Measurements from ENCODE around the gene CAV3. TPM values are rescaled to one million over a fixed set of nuclear protein-coding genes. Genes with fewer than 3 reads are reported as not detected.

The CAV3 gene
- total and polyA plus RNA-seq, 2 donors (not counting 3 experiments of a cell fraction or from before 2014, with no cell fraction given) = not detected

DNA sequence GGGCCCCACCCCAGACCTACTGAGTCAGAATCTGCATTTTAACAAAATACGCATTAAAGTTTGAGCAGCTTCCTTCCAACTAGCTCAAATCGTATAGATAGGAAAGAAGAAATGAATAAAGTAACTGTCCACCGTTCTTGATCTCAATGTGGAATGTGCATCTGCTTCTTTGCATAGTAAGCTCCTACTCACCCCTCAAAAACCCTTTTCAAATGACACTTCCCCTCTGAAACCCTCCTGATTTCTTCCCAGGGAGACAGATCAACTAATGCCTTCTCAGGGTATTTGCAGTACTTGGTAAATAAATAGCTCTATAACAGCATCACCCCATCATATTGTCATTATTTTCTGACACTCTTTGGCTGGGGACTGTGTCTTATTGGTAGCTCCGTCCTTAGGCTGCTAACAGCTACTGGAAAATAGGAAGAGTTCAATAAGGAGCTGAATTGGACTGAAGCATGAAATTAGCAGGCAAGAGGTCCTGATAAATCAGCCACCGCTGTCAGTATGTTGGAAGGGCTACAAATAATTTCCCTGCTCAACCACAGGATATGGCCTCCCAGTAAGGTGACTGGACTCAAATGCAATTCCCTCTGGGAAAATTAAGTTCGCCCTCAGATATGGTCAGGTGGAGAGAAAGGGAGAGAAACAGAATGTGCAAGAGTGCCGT lies 25.6 kb downstream of the CAV3 start:
- intact Hi-C loops (cut with micrococcal nuclease) = no loop called here
- POLR2A ChIA-PET = no interaction called here
- no peak for FAIRE-seq

DNA sequence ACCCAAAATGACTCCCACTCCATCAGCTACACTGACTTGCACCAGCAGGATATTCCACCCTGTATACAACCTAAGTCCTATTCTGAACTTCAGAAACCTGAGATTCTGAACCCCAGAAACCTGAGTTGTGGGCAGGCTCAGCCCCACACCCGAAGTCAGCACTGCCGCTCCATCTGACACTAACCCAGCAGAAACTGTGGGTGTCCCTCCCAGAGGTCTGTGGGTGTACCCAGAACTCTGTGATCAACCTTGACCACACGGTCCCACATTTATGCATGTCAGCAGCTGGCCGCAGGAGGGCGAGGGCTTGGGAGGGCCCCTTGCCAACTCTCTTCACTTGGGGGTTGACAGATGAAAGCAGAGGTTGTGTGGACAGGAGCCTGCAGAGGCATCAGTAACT lies 26.5 kb downstream of the CAV3 start:
- Histone ChIP-seq H3K36me3 (ENCODE audit: control insufficient read depth in 2 of 2, extremely low read depth in 1 of 2, insufficient read depth in 2 of 2, low read length in 2 of 2) (no peaks in the 10 kb centered on the region), H2AFZ (ENCODE audit: low read depth, low read length) (no peak overlapping the region), H3K4me3 (replicated peaks in 1 of 3; ENCODE audit: insufficient read depth in 1 of 3, low read depth in 1 of 3, low read length in 3 of 3) (no peak overlapping the region), H3K4me2 (ENCODE audit: insufficient read depth, low read length) (no peak overlapping the region), H3K9me3 (replicated peaks; ENCODE audit: control insufficient read depth, insufficient read depth, low read length) (no peaks in the 10 kb centered on the region), H3K27ac (ENCODE audit: insufficient read depth, low read depth, low read length) (no peak overlapping the region), H3K4me1 (ENCODE audit: control insufficient read depth, extremely low read depth, insufficient read depth, low read length) (no peaks in the 10 kb centered on the region), H3K9ac (replicated peaks; ENCODE audit: extremely low read depth, insufficient read depth, low read length) (no peak overlapping the region), H3K9me1 (replicated peaks; ENCODE audit: control insufficient read depth, extremely low read depth, insufficient read depth, low read length) (no peaks in the 10 kb centered on the region), H4K20me1 (replicated peaks; ENCODE audit: control insufficient read depth, extremely low read depth, insufficient read depth, low read length) (no peaks in the 10 kb centered on the region), H3K27me3 (ENCODE audit: control insufficient read depth in 2 of 2, insufficient read depth in 2 of 2, low read length in 2 of 2) (no peaks in the 10 kb centered on the region), H3K79me2 (ENCODE audit: control insufficient read depth, insufficient read depth, low read length) (no peaks in the 10 kb centered on the region)
- DNase-seq (ENCODE audit: low read depth, low spot score) (no peak), FAIRE-seq (no peak)
- CTCF ChIA-PET = interaction anchor here (1.2 to 1.9 kb wide), 2 partner anchors 9 to 19 kb away, joined by 3 to 6 read pairs; partner anchors contain the start of gene OXTR
- intact Hi-C loops (cut with micrococcal nuclease) (no loop called here), dilution Hi-C loops (cut with MboI; ENCODE audit: extremely low pct_ligation_motif_present, low sequenced_read_pairs) (no loop called here)
- BruUV-seq (replicated peaks) = no TSS peak
- POLR2A ChIA-PET = no interaction called here
- no peak for TF ChIP-seq GATA2 (IDR thresholded peaks at IDR 0.05; ENCODE audit: insufficient read depth, insufficient read length, low read depth, low read length)
- no peak for TF ChIP-seq EZH2 (IDR thresholded peaks at IDR 0.05; ENCODE audit: borderline replicate concordance, low read depth, low read length, severe bottlenecking)
- TF ChIP-seq, protein P1, sequence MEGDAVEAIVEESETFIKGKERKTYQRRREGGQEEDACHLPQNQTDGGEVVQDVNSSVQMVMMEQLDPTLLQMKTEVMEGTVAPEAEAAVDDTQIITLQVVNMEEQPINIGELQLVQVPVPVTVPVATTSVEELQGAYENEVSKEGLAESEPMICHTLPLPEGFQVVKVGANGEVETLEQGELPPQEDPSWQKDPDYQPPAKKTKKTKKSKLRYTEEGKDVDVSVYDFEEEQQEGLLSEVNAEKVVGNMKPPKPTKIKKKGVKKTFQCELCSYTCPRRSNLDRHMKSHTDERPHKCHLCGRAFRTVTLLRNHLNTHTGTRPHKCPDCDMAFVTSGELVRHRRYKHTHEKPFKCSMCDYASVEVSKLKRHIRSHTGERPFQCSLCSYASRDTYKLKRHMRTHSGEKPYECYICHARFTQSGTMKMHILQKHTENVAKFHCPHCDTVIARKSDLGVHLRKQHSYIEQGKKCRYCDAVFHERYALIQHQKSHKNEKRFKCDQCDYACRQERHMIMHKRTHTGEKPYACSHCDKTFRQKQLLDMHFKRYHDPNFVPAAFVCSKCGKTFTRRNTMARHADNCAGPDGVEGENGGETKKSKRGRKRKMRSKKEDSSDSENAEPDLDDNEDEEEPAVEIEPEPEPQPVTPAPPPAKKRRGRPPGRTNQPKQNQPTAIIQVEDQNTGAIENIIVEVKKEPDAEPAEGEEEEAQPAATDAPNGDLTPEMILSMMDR (IDR thresholded peaks at IDR 0.05; ENCODE audit: extremely low read depth in 1 of 2, insufficient read depth in 1 of 2, low read depth in 1 of 2, low read length in 2 of 2) = no peak
- TF ChIP-seq POLR2A (IDR thresholded peaks at IDR 0.05; ENCODE audit: low read depth, low read length) = no peak
- no peak for TF ChIP-seq FOS (IDR thresholded peaks at IDR 0.05; ENCODE audit: borderline replicate concordance, insufficient read depth, low read length)

More for the DNA sequence above, 25.6 kb downstream of the CAV3 start:
- Histone ChIP-seq H3K9ac (replicated peaks; ENCODE audit: extremely low read depth, insufficient read depth, low read length) (no peak overlapping the region), H3K4me1 (ENCODE audit: control insufficient read depth, extremely low read depth, insufficient read depth, low read length) (no peaks in the 10 kb centered on the region), H3K9me3 (replicated peaks; ENCODE audit: control insufficient read depth, insufficient read depth, low read length) (no peaks in the 10 kb centered on the region), H3K4me3 (replicated peaks in 1 of 3; ENCODE audit: insufficient read depth in 1 of 3, low read depth in 1 of 3, low read length in 3 of 3) (no peak overlapping the region), H3K36me3 (ENCODE audit: control insufficient read depth in 2 of 2, extremely low read depth in 1 of 2, insufficient read depth in 2 of 2, low read length in 2 of 2) (no peaks in the 10 kb centered on the region), H3K79me2 (ENCODE audit: control insufficient read depth, insufficient read depth, low read length) (no peaks in the 10 kb centered on the region), H3K9me1 (replicated peaks; ENCODE audit: control insufficient read depth, extremely low read depth, insufficient read depth, low read length) (no peaks in the 10 kb centered on the region), H2AFZ (ENCODE audit: low read depth, low read length) (no peak overlapping the region), H3K4me2 (ENCODE audit: insufficient read depth, low read length) (no peak overlapping the region), H3K27ac (ENCODE audit: insufficient read depth, low read depth, low read length) (no peak overlapping the region), H4K20me1 (replicated peaks; ENCODE audit: control insufficient read depth, extremely low read depth, insufficient read depth, low read length) (no peaks in the 10 kb centered on the region), H3K27me3 (ENCODE audit: control insufficient read depth in 2 of 2, insufficient read depth in 2 of 2, low read length in 2 of 2) (no peaks in the 10 kb centered on the region)
- TF ChIP-seq FOS (IDR thresholded peaks at IDR 0.05; ENCODE audit: borderline replicate concordance, insufficient read depth, low read length) = no peak
- TF ChIP-seq POLR2A (IDR thresholded peaks at IDR 0.05; ENCODE audit: low read depth, low read length) = no peak
- dilution Hi-C loops (cut with MboI; ENCODE audit: extremely low pct_ligation_motif_present, low sequenced_read_pairs) = no loop called here
- CTCF ChIA-PET = interaction anchor here (1.2 to 1.3 kb wide), 2 partner anchors 10 to 18 kb away, joined by 3 to 12 read pairs; partner anchors contain the start of gene OXTR
- no TSS peak for BruUV-seq (replicated peaks)
- no peak for DNase-seq (ENCODE audit: low read depth, low spot score)
